Smooth muscle cell (in vitro differentiated cells): ENCODE measurements around the gene IGFLR1. TPM values are rescaled to one million over a fixed set of nuclear protein-coding genes. Genes with fewer than 3 reads are reported as not detected.

Experiments used
- DNase-seq: peaks from one replicate; lab custom pipeline; 2025; ENCODE audit not compliant: unreplicated experiment; lab: John Stamatoyannopoulos, UW
- H2AFZ ChIP-seq: fragments of 200-600 bp; sonication (generic); 2 replicates; pipeline ENCODE4 v1.6.0; 2016; ENCODE audit warnings: antibody characterized with exemption, low read depth, mild to moderate bottlenecking
- H3F3A ChIP-seq: fragments of 200-600 bp; sonication (generic); 2 replicates; pipeline ENCODE4 v1.6.0; 2017; ENCODE audit warnings: antibody characterized with exemption, low read depth
- H3K27ac ChIP-seq: fragments of 200-600 bp; sonication (generic); 2 replicates; pipeline ENCODE4 v1.5.1; 2016; ENCODE audit warnings: low read depth, mild to moderate bottlenecking
- H3K27me3 ChIP-seq: fragments of 200-600 bp; sonication (generic); 2 replicates; pipeline ENCODE4 v1.6.1; 2016; ENCODE audit warnings: low read depth, mild to moderate bottlenecking
- H3K36me3 ChIP-seq: fragments of 200-600 bp; sonication (generic); 2 replicates; pipeline ENCODE4 v1.5.1; 2016; ENCODE audit warnings: low read depth
- H3K4me1 ChIP-seq: fragments of 200-600 bp; sonication (generic); 2 replicates; pipeline ENCODE4 v1.5.1; 2016; ENCODE audit warnings: low read depth
- H3K4me2 ChIP-seq: fragments of 200-600 bp; sonication (generic); 2 replicates; pipeline ENCODE4 v1.6.0; 2016; ENCODE audit warnings: mild to moderate bottlenecking
- H3K4me3 ChIP-seq: fragments of 200-600 bp; sonication (generic); 2 replicates; pipeline ENCODE4 v1.5.1; 2016; ENCODE audit warnings: mild to moderate bottlenecking
- H3K79me2 ChIP-seq: fragments of 200-600 bp; sonication (generic); 2 replicates; pipeline ENCODE4 v1.6.0; 2016; ENCODE audit warnings: low read depth, mild to moderate bottlenecking
- H3K9ac ChIP-seq: fragments of 200-600 bp; sonication (generic); 2 replicates; pipeline ENCODE4 v1.6.0; 2016; ENCODE audit warnings: low read depth
- H3K9me3 ChIP-seq: fragments of 200-600 bp; sonication (generic); replicated peaks from 2 replicates; pipeline ENCODE4 v1.5.1; 2016; ENCODE audit warnings: low read depth
- H4K20me1 ChIP-seq: fragments of 200-600 bp; sonication (generic); 2 replicates; pipeline ENCODE4 v1.6.0; 2016; ENCODE audit warnings: low read depth
- WGBS: methylation state at CpG from one replicate; pipeline ENCODE4 v1.1.7; 2016; ENCODE audit warnings: low lambda C conversion rate; 5-methylcytosine and 5-hydroxymethylcytosine counted together
- polyA plus RNA-seq: library from polyadenylated mRNA; unstranded; fragments of >200 nt; fragmentation: Nextera tagmentation; extraction: Ambion mirVana; gene quantifications from 2 replicates; pipeline ENCODE4 v1.2.1, GENCODE V29; 2016
- total RNA-seq: library from RNA; depleted of rRNA; stranded (reverse); fragments of >200 nt; gene quantifications from 2 replicates; pipeline ENCODE4 v1.2.3, GENCODE V29; 2014
- TF ChIP-seq, protein P1 (sequence below): fragments of 200-600 bp; sonication (generic); IDR thresholded peaks from 2 replicates; pipeline ENCODE4 v1.5.1; 2017; ENCODE audit warnings: borderline replicate concordance, mild to moderate bottlenecking, antibody characterized with exemption; ENCODE audit not compliant: insufficient read depth, poor library complexity, severe bottlenecking

Gene IGFLR1
- total and polyA plus RNA-seq, 2 experiments from 2014 or later = 1.2 to 1.4 TPM

GRCh38 chr19:35766571-35767104, 24.4 kb upstream of the IGFLR1 start:
- H3K9ac ChIP-seq = no peak overlapping the region
- DNase-seq = no peak
- WGBS = 97% methylated on average over 6 of the region's 11 CpGs
- no peaks in the 10 kb centered on the region for H3K9me3 ChIP-seq
- H3K27me3 ChIP-seq = no peaks in the 10 kb centered on the region
- no peaks in the 10 kb centered on the region for H3K79me2 ChIP-seq
- no peak overlapping the region for H3K4me3 ChIP-seq
- no peak overlapping the region for H3K4me2 ChIP-seq
- no peaks in the 10 kb centered on the region for H4K20me1 ChIP-seq
- TF ChIP-seq, protein P1, sequence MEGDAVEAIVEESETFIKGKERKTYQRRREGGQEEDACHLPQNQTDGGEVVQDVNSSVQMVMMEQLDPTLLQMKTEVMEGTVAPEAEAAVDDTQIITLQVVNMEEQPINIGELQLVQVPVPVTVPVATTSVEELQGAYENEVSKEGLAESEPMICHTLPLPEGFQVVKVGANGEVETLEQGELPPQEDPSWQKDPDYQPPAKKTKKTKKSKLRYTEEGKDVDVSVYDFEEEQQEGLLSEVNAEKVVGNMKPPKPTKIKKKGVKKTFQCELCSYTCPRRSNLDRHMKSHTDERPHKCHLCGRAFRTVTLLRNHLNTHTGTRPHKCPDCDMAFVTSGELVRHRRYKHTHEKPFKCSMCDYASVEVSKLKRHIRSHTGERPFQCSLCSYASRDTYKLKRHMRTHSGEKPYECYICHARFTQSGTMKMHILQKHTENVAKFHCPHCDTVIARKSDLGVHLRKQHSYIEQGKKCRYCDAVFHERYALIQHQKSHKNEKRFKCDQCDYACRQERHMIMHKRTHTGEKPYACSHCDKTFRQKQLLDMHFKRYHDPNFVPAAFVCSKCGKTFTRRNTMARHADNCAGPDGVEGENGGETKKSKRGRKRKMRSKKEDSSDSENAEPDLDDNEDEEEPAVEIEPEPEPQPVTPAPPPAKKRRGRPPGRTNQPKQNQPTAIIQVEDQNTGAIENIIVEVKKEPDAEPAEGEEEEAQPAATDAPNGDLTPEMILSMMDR = no peak
- no peaks in the 10 kb centered on the region for H3K4me1 ChIP-seq
- no peak overlapping the region for H2AFZ ChIP-seq
- H3F3A ChIP-seq = no peaks in the 10 kb centered on the region
- H3K36me3 ChIP-seq = no peaks in the 10 kb centered on the region
- no peak overlapping the region for H3K27ac ChIP-seq

DNA sequence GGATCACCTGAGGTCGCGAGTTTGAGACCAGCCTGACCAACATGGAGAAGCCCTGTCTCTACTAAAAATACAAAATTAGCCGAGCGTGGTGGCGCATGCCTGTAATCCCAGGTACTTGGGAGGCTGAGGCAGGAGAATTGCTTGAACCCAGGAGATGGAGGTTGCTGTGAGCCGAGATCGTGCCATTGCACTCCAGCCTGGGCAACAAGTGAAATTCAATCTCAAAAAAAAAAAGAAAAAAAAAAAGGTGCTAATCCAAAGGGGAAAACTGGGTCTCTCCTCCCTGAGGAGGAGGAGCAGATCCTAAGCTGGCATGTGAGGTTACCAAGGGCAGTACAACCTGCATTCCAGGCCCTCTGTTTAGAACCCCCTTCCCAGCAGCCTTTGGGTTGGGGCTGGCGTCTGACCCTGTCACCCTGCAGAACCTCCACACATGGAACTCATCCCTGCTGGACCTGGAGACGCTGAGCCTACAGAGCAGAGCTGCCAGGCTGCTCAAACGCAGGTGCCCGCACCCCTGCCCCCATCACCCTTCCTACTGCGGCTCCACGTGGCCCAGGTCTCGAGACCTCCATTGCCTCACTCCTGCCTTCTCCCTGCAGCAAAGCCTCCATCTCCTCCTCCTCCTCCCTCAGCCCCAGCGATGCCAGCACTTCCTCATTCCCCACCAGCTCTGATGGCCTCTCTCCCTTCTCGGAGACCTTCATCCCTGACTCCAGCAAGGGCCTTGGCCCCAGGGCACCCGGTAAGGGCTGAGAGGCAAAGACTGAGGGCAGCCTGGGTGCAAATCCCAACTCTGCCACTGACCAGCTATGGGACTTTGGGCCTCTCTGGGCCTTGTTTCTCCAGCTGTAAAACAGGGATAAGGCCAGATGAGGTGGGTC, 22.4 kb upstream of the IGFLR1 start:
- no peak for DNase-seq

DNA sequence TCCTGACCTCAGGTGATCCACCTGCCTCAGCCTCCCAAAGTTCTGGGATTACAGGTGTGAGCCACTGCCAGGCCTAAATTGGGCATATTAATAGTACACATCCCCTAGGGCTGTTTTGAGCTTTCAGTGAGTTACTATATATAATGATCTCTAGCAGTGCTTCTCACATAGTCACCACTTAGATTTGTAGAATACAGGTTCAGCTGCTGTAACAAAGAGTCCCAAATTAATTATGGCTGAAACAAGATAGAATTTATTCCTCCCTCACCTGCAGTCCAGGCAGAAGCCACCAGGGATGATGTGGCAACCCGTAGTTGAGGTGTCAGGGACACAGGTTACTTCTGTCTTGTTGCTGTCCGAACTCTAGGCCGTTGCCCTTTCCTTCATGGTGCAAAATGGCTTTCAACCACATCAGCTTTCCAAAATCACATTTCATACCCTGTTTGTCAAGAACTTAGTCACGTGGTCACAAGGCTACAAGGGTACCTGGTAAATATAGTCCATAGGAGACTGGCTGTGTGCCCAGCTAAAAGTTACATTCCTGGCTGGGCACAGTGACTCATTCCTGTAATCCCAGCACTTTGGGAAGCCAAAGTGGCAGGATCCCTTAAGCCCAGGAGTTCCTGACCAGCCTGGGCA, 18.6 kb upstream of the IGFLR1 start:
- TF ChIP-seq, protein P1 = no peak
- Histone ChIP-seq H3K27ac (no peak overlapping the region), H2AFZ (no peak overlapping the region), H3K9ac (no peak overlapping the region), H4K20me1 (peaks cover 13% of the 10 kb centered on the region), H3K9me3 (no peaks in the 10 kb centered on the region), H3F3A (peaks cover 9% of the 10 kb centered on the region), H3K27me3 (no peaks in the 10 kb centered on the region), H3K4me2 (no peak overlapping the region), H3K79me2 (peaks cover 29% of the 10 kb centered on the region), H3K4me3 (no peak overlapping the region), H3K4me1 (peaks cover 20% of the 10 kb centered on the region), H3K36me3 (peaks cover 4% of the 10 kb centered on the region)
- WGBS = 94% methylated on average over 4 of the region's 4 CpGs
- DNase-seq = no peak

More for the DNA sequence above, 22.4 kb upstream of the IGFLR1 start:
- peaks cover 3% of the 10 kb centered on the region for H4K20me1 ChIP-seq
- H3K9ac ChIP-seq = no peak overlapping the region
- H3K27ac ChIP-seq = no peak overlapping the region
- H3K36me3 ChIP-seq = peaks cover 4% of the 10 kb centered on the region
- no peak overlapping the region for H3K4me3 ChIP-seq
- no peaks in the 10 kb centered on the region for H3K27me3 ChIP-seq
- 97% methylated on average over 16 of the region's 17 CpGs for WGBS
- H3K4me1 ChIP-seq = no peaks in the 10 kb centered on the region
- no peak overlapping the region for H3K4me2 ChIP-seq
- H2AFZ ChIP-seq = no peak overlapping the region
- H3K79me2 ChIP-seq = peaks cover 16% of the 10 kb centered on the region
- TF ChIP-seq, protein P1 = no peak
- H3K9me3 ChIP-seq = no peaks in the 10 kb centered on the region
- no peaks in the 10 kb centered on the region for H3F3A ChIP-seq
